Endothelial cell (in vitro differentiated cells): ENCODE measurements around the gene GPR84. TPM values are rescaled to one million over a fixed set of nuclear protein-coding genes. Genes with fewer than 3 reads are reported as not detected.

Experiments used
- DNase-seq: peaks from one replicate; pipeline ENCODE4 v3.0.0; 2021; ENCODE audit warnings: low spot score
- H3K27ac Mint-ChIP-seq: one replicate; pipeline ENCODE4 v1.8.0; 2021; ENCODE audit warnings: mixed read lengths, inconsistent platforms; ENCODE audit not compliant: unreplicated experiment
- H3K27me3 Mint-ChIP-seq: one replicate; pipeline ENCODE4 v1.8.0; 2021; ENCODE audit warnings: mild to moderate bottlenecking, moderate library complexity, mixed read lengths, inconsistent platforms; ENCODE audit not compliant: unreplicated experiment
- H3K36me3 Mint-ChIP-seq: one replicate; pipeline ENCODE4 v1.8.0; 2021; ENCODE audit warnings: mild to moderate bottlenecking, low read depth, mixed read lengths, inconsistent platforms; ENCODE audit not compliant: unreplicated experiment
- H3K4me1 Mint-ChIP-seq: one replicate; pipeline ENCODE4 v1.8.0; 2021; ENCODE audit warnings: mild to moderate bottlenecking, mixed read lengths, inconsistent platforms; ENCODE audit not compliant: unreplicated experiment
- H3K4me3 Mint-ChIP-seq: one replicate; pipeline ENCODE4 v1.8.0; 2021; ENCODE audit warnings: mild to moderate bottlenecking, mixed read lengths, inconsistent platforms; ENCODE audit not compliant: unreplicated experiment
- H3K9me3 Mint-ChIP-seq: one replicate; pipeline ENCODE4 v1.8.0; 2021; ENCODE audit warnings: mixed read lengths, inconsistent platforms; ENCODE audit not compliant: unreplicated experiment
- total RNA-seq: library from RNA; stranded (reverse); fragmentation: NEBNext Ultra II Directional; extraction: Animal tissue kit (Norgen Biotek cat#: 25700); gene quantifications from one replicate; pipeline ENCODE4 v1.2.1, GENCODE V29; 2021; ENCODE audit not compliant: unreplicated experiment
- TF ChIP-seq, protein P1 (sequence below): fragments of 200-600 bp; sonication (generic); IDR thresholded peaks from one replicate; pipeline ENCODE4 v1.5.0; 2021; ENCODE audit warnings: antibody characterized with exemption; ENCODE audit not compliant: unreplicated experiment

GPR84 gene
- total RNA-seq, 1 donor from 2014 or later = 0.41 TPM

DNA sequence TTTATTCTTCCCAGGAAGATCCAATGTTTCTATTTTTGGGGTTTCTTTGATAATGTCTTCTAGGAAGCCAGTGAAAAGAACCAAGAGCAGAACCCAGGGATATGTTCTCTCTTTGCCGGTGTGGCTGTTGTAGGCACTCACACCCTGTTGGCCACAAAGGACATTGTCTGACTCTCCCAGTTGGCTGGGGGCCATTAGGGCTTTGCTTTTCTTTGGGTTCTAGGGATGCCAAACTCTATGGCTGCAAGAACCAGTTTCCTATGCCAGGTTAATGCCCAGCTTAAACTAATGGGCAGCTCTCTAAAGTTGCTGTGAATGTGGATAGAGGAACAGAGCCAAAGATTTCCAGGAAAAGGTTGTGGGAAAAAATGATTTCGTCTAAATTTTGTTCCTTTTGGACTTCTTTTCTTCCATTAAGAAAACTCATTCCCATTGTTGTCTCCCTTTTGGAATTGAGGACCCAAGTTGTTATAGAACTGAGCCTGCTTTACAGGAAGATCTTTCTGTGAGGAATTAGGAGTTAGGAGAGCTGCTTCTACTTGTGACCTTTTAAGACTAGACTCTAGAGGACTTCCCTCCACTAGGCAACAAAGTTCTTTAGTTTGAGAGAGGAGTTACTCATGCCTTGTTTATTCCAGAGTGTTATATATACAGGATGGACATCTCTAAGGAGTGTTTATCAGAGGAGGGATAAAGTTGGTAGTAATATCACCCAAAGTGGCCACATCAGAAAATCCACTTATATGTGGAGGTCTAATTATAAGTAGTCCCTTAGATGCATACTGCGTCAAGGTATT, 26.2 kb downstream of the GPR84 start:
- TF ChIP-seq, protein P1, sequence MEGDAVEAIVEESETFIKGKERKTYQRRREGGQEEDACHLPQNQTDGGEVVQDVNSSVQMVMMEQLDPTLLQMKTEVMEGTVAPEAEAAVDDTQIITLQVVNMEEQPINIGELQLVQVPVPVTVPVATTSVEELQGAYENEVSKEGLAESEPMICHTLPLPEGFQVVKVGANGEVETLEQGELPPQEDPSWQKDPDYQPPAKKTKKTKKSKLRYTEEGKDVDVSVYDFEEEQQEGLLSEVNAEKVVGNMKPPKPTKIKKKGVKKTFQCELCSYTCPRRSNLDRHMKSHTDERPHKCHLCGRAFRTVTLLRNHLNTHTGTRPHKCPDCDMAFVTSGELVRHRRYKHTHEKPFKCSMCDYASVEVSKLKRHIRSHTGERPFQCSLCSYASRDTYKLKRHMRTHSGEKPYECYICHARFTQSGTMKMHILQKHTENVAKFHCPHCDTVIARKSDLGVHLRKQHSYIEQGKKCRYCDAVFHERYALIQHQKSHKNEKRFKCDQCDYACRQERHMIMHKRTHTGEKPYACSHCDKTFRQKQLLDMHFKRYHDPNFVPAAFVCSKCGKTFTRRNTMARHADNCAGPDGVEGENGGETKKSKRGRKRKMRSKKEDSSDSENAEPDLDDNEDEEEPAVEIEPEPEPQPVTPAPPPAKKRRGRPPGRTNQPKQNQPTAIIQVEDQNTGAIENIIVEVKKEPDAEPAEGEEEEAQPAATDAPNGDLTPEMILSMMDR = no peak
- H3K36me3 Mint-ChIP-seq = peaks cover 21% of the 10 kb centered on the region
- no peak overlapping the region for H3K27ac Mint-ChIP-seq
- H3K9me3 Mint-ChIP-seq = no peaks in the 10 kb centered on the region
- peaks cover 1% of the 10 kb centered on the region for H3K27me3 Mint-ChIP-seq
- no peak for DNase-seq
- no peak overlapping the region for H3K4me3 Mint-ChIP-seq
- no peaks in the 10 kb centered on the region for H3K4me1 Mint-ChIP-seq

GRCh38 chr12:54337280-54337842, 26.9 kb downstream of the GPR84 start:
- H3K27ac Mint-ChIP-seq = no peak overlapping the region
- no peaks in the 10 kb centered on the region for H3K4me1 Mint-ChIP-seq
- no peaks in the 10 kb centered on the region for H3K9me3 Mint-ChIP-seq
- DNase-seq = no peak
- H3K36me3 Mint-ChIP-seq = peaks cover 14% of the 10 kb centered on the region
- TF ChIP-seq, protein P1 = no peak
- H3K27me3 Mint-ChIP-seq = peaks cover 1% of the 10 kb centered on the region
- no peak overlapping the region for H3K4me3 Mint-ChIP-seq

DNA sequence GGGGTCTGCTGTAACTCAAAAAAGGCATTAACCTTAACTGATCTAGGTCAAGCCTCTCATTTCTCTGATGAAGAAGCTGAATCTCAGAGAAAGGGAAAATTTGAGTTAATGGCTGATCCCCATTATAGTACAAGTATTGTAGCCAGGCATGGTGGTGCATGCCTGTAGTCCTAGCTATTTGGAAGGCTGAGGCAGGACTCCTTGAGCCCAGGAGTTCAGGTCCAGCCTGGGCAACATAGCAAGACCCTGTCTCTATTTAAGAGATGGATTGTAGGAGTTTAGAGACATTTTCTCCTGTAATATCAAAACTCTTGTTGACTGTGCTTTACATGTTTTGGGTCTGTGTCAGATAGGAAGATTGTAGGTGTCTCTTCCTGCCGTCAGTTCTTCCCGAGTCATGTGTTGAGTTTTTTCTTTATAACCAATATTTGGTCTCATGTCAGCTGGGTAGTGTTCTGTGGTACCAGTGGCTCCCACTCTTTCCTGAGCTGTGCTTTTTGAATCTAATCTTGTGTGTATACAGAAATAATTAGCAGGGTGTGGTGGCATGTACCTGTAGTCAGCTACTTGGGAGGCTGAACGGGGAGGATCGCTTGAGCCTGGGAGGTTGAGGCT, 30.8 kb downstream of the GPR84 start:
- H3K36me3 Mint-ChIP-seq = no peaks in the 10 kb centered on the region
- no peak overlapping the region for H3K4me3 Mint-ChIP-seq
- H3K9me3 Mint-ChIP-seq = no peaks in the 10 kb centered on the region
- no peak overlapping the region for H3K27ac Mint-ChIP-seq
- no peaks in the 10 kb centered on the region for H3K27me3 Mint-ChIP-seq
- peaks cover 21% of the 10 kb centered on the region for H3K4me1 Mint-ChIP-seq
- no peak for DNase-seq
- TF ChIP-seq, protein P1 = no peak

- peaks cover 24% of the 10 kb centered on the region for H3K4me1 Mint-ChIP-seq
- H3K27ac Mint-ChIP-seq = no peak overlapping the region
- TF ChIP-seq, protein P1 = no peak
- no peaks in the 10 kb centered on the region for H3K9me3 Mint-ChIP-seq
- no peak overlapping the region for H3K4me3 Mint-ChIP-seq
- no peaks in the 10 kb centered on the region for H3K27me3 Mint-ChIP-seq
- DNase-seq = no peak
- H3K36me3 Mint-ChIP-seq = no peaks in the 10 kb centered on the region
Observed at GRCh38 chr12:54331461-54331860, 32.8 kb downstream of the GPR84 start.

DNA sequence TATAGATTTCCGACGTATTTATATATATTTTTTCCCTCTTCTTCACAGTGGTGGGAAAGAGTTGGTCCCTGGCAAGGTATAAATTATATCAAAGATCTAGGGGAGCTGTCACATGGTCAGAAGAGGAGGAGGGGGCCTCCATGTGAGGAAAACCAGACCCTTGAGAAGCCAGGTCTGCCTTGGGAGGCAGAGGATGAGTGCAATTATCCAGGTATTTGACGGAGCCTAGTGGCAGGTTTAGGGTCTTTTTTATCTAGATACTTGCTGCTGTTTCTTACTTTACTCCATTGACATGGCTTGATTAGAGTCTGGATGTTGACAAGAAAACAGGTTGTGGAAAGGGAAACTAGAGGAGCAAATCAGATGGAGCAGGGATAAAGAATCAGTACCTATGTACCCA, 33.8 kb downstream of the GPR84 start:
- no peak overlapping the region for H3K27ac Mint-ChIP-seq
- TF ChIP-seq, protein P1 = no peak
- no peaks in the 10 kb centered on the region for H3K9me3 Mint-ChIP-seq
- no peaks in the 10 kb centered on the region for H3K27me3 Mint-ChIP-seq
- H3K4me3 Mint-ChIP-seq = no peak overlapping the region
- DNase-seq = no peak
- H3K36me3 Mint-ChIP-seq = no peaks in the 10 kb centered on the region
- H3K4me1 Mint-ChIP-seq = peaks cover 29% of the 10 kb centered on the region
